Measurements from ENCODE around the gene ADGRB2.

- TF ChIP-seq CTCF (IDR thresholded peaks at IDR 0.05) (no peak), POLR2AphosphoS5 (IDR thresholded peaks at IDR 0.05) (no peak)
These were observed 23.6 kb upstream of the ADGRB2 start for GRCh38 chr1:31787786-31788137.
